GM19328 (cell line): ENCODE data around the gene EDN2.

Experiments
- ATAC-seq: cut with Tn5 transposase; IDR thresholded peaks from one replicate; pipeline ENCODE4 v1.9.1; 2021; ENCODE audit warnings: mild to moderate bottlenecking, moderate library complexity; ENCODE audit not compliant: unreplicated experiment

The EDN2 gene

DNA sequence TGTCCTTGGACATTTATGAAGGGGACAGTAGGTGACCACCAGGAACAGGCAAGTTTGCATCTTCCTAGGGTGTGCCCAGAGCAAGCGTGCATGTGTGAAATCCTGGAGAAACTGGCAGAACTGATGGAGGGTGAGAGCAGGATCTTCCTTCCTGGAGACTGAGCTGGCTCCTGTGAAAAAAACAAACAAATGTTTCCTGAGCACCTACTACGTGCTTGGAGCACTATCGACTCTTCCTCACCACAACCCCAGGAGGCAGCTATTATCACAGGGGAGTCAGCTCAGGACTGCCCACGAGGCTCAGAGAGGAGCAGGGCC lies 1.5 kb upstream of the EDN2 start:
- ATAC-seq: no peak

- no peak for ATAC-seq
Measured at GRCh38 chr1:41485605-41486004, 1.1 kb upstream of the EDN2 start.

- ATAC-seq: no peak
Measured at GRCh38 chr1:41483960-41484401, 502 bp downstream of the EDN2 start.

DNA sequence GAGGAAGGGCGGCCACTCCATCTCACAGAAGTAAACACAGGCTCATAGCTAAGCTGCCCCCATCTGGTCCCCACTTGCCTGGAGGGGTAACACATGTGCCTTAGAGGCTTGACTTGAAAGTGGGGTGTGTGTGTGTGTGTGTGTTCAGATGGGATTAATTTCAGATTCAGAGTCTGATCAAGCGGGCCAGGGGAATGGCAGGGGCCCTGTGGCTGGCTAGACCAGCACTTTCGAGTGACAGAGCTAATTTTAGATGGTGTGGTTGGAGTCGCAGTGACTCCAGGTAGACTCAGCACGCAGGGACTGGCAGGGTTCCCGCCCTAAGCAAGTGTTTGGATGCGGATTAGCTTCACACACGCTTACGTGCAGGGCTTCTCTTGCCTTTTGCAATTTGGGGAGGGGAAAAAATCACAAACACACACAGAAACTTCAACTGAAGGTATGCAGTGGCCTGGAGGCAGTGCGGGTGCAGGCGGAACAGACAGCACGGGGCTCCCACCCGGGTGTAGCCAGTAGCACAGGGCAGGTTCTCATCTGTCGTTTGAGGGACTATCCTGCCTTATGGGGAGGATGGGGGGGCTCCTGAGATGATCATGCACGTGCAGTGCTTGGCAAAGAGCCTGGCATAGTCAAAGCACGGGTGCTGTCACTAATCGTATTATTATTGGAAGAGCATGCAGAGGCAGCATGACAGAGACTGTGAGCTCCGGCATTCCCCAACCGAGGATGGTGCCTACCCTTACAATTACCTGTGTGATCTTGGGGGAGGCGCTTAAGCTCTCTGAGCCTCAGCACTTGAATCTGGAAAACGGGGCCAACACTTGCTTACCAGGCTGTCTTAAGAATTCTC lies 1.3 kb downstream of the EDN2 start:
- ATAC-seq: no peak

DNA sequence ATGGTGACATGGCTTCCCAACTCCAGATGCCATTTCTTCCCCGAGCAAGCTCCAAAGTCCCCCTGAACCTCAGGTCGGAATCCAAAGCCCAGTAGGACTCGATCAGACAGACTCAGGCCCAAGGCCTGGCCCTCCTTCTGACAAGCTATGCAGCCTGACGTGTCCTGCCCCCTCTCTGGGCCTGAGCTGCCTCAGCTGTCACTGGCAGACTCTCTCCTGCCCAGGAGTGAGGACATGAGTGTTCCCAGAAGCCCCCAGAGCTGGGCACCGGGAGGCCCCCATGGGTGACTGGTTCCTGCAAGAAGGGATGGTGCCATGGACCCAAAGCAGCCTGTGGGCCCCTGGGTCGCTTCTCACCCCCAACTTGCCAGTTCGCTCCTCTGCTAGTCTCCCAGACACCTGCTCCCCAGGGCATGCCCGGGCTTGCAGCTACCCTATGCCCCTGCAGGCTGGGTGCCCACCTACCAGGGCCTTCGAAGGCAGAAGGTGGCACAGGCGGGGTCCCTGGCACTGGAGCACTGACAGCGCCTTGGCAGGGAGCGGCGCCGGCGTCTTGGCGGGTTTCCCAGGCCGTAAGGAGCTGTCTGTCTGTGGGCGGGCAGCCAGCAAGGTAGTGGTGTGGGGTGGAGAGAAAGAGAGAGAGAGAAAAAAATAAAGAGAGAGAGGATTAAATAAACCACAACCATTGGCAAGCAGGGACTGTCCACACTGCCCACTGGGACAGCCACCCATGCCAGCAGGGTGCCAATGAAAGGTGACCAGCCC lies 2.3 kb downstream of the EDN2 start:
- ATAC-seq: no peak

GRCh38 chr1:41481109-41481775 lies 3.2 kb downstream of the EDN2 start:
- no peak for ATAC-seq

- ATAC-seq: no peak
Measured at GRCh38 chr1:41480204-41481108, 4.0 kb downstream of the EDN2 start.

GRCh38 chr1:41479808-41480160 lies 4.7 kb downstream of the EDN2 start:
- no peak for ATAC-seq

DNA sequence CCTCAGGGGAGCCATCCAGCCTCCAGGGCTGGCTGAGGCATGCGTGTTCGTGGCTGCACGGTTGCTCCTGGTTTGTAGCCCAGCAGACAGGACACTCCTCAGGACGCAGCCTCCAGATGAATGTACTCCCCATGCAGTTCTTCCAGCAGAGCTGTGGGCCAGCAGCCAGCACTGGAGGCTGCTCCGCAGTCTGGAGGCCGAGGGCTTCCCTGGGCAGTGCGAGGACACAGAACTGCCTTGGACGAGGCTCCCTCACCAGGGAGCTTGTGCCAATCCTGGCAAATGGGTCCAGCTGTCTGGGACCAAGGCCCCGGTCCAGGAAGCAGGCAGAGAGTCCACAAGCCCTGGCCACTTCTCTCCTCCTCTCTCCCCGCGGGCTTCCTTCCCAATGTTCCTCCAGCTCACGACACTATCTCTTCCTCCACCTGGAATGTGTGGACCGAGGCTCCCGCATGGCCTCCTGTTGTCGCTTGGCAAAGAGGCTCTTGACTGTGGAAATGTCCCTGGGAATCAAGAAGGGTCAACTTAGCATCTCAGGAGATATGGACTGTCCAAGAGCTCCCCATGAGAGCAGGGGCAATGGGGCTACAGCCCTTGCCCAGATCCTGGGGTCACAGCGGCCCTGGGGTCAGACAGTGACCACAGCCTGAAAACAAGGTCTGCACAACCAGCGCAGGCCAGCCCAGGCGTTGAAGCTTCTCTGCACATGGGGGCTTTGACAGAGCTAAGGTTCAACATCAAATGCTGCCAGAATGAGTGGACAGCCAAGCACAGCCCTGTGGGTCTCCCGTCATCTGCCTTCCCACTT lies 5.3 kb downstream of the EDN2 start:
- ATAC-seq: no peak

DNA sequence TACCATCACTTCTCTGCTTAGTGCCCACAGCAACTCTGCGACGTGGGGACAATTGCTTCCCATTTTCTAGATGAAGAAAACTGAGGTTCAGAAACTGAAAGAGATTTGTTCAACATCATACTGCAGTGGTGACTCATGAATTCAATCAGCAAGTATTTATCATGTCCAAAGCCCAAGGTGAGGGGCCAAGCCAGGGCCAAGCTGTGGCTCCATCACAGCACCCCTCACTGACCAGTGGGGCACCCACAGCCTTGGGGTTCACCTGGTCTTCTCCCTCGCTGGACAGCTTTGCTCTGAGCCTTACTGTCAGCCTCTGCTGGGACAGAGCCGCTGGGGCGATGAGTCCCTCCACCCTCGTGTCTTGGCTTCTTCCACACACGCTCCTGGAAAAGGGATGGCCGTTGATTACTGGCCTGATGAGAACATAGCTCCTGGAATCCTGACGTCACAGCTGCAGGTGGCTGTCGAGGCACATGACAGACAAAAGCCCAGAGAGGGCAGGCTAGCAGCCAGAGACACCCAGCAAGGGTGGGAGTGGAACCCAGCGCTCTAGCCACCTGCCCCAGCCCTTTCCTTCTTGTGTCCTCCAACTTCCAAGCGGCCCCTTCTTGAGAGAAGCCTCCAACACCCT lies 6.2 kb downstream of the EDN2 start:
- ATAC-seq: no peak

- no peak for ATAC-seq
Measured at GRCh38 chr1:41476807-41477361, 7.6 kb downstream of the EDN2 start.

GRCh38 chr1:41475859-41476567 lies 8.5 kb downstream of the EDN2 start:
- no peak for ATAC-seq

DNA sequence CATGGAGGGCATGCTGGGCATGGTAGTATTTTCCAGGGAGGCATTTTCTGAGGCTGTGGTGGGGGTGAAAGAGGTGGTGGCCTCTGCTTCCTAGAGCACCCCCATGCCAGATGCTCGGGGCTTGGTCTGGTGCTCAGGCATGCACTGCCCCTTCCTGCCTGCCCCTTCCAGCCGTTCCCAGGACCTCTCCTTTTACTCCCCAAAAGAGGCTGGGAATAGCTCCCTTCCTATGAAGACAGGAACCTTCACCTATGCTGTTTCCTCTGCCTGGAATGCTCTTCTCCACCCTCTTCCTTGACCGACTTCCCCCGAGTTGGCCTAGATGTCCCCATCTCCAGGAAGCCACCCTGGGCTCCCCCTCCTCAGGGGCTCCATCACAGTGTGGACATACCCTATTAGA lies 9.1 kb downstream of the EDN2 start:
- ATAC-seq: no peak

- ATAC-seq: no peak
Measured at GRCh38 chr1:41474490-41475271, 9.8 kb downstream of the EDN2 start.

DNA sequence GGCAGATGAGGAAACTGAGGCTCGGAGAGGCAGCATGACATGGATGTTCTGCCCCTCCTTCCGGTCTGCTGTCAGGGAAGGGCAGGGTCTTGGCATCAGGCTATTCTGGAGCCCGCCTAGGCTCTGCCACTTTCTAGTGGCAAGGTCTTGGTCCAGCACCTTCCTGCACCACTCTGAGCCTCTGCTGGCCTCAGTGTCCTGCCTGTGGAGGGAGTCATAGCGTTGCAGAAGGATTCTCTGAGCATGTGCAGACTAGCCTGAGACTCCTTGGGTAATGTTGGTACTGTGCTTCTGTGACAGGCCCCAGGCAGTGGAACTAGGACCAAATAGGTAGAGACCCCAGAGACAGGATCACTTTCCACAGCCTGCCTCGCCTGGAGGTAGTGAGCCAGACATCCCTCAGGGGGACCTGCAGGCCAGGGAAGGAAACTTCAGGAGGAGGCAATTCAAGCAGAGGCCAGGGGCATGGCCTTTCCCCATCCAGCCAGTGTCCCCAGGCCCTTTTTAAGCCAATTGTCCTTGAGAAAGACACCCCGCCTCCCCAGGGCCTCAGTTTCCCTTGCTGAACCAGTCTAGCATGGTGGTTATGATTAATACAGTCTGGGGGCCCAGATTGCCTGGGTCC lies 10.6 kb downstream of the EDN2 start:
- no peak for ATAC-seq

- ATAC-seq: no peak
Measured at GRCh38 chr1:41471658-41472057, 12.8 kb downstream of the EDN2 start.

DNA sequence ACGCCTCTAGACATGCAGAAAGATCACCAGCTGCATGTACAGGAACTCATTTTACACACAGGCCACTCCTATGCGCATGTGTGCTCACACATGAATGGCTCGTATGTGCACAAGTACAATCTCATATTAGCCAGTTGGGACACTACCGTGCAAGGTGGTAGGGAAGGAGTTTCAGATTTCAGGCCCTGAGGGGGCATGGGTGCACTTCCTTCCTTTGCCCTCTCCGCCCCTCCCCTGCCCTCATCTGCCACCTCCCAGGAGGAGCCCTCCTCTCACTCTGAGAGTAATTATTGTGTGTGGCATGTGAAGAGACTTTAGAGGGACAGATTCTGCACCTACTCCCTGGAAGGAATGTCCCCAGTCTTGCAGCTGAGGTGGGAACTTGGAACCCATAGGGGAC lies 14.8 kb downstream of the EDN2 start:
- no peak for ATAC-seq
